Measurements from ENCODE around the gene TNRC6B. TPM values are rescaled to one million over a fixed set of nuclear protein-coding genes. Genes with fewer than 3 reads are reported as not detected.
"Not testable (repeated sequence)": the region's sequence is repeated elsewhere in the genome, so short reads cannot be mapped to it uniquely, and the experiment has no call there.

TNRC6B gene
- total RNA-seq, 1 donor from 2014 or later: 26.7 TPM

DNA sequence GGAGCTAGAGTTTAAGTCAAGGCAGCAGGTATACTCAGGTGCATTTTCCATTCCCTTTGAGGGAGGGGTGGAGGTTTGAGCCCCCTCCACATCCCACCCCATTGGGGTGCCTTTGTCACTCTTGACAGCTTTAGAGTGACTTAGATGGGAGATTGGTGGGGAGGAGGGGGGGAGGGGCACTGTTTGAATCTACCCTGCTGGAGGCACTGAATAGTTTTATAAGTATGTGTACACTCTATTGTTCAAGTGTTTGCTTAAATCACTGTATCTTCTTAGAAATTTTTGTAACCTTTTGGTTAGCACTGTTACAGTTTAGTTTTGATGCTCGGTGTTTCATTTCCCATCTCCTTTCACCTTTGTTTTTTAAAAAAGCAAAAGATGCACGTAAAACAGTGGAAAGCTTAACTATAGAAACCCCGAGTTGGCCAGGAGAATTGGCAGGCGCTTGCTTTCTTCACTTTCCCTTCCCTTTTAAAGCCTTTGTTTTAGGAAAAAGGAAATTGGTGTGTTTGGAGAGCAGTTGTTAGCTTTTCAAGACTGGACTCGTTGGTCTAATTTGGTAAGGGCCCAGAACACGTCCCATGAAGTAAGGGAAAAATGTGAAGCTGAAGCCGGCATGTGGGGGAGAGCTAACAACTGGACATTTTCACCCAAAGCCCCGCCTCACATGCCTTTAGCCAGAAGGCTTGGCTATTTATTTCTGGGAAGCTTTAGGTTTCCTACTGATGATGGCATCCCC lies 42.8 kb downstream of the TNRC6B start:
- Histone ChIP-seq H3K4me3 (ENCODE audit: low read depth, low read length) (no peak overlapping the region), H3K36me3 (ENCODE audit: control insufficient read depth, insufficient read depth, low read length) (no peaks in the 10 kb centered on the region), H3K27me3 (ENCODE audit: control insufficient read depth, insufficient read depth, low read length) (no peaks in the 10 kb centered on the region)
- TF ChIP-seq, protein P1, sequence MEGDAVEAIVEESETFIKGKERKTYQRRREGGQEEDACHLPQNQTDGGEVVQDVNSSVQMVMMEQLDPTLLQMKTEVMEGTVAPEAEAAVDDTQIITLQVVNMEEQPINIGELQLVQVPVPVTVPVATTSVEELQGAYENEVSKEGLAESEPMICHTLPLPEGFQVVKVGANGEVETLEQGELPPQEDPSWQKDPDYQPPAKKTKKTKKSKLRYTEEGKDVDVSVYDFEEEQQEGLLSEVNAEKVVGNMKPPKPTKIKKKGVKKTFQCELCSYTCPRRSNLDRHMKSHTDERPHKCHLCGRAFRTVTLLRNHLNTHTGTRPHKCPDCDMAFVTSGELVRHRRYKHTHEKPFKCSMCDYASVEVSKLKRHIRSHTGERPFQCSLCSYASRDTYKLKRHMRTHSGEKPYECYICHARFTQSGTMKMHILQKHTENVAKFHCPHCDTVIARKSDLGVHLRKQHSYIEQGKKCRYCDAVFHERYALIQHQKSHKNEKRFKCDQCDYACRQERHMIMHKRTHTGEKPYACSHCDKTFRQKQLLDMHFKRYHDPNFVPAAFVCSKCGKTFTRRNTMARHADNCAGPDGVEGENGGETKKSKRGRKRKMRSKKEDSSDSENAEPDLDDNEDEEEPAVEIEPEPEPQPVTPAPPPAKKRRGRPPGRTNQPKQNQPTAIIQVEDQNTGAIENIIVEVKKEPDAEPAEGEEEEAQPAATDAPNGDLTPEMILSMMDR (IDR thresholded peaks at IDR 0.05; ENCODE audit: insufficient read depth, low read length, poor library complexity, severe bottlenecking): no peak
- no peak for DNase-seq (ENCODE audit: low read depth)

DNA sequence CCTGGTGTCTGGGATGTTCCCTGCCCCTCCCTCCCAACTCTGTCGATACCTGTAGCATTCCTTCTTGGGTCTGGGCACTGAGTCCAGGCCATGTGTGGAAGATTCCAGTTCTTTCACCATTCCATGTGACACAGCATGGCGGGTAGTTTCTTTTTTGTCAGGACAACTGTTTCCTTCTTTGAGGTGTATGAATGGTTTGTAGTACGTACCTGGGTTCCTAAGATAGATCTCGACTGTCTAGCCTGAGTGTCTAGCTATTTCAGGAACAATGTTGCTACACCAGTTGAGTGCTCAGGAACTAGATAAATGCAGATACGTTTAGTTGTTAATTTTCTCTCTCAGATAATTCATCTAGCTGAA lies 43.3 kb downstream of the TNRC6B start:
- Histone ChIP-seq H3K27me3 (ENCODE audit: control insufficient read depth, insufficient read depth, low read length) (no peaks in the 10 kb centered on the region), H3K4me3 (ENCODE audit: low read depth, low read length) (no peak overlapping the region), H3K36me3 (ENCODE audit: control insufficient read depth, insufficient read depth, low read length) (no peaks in the 10 kb centered on the region)
- TF ChIP-seq, protein P1 (IDR thresholded peaks at IDR 0.05; ENCODE audit: insufficient read depth, low read length, poor library complexity, severe bottlenecking): no peak
- no peak for DNase-seq (ENCODE audit: low read depth)

DNA sequence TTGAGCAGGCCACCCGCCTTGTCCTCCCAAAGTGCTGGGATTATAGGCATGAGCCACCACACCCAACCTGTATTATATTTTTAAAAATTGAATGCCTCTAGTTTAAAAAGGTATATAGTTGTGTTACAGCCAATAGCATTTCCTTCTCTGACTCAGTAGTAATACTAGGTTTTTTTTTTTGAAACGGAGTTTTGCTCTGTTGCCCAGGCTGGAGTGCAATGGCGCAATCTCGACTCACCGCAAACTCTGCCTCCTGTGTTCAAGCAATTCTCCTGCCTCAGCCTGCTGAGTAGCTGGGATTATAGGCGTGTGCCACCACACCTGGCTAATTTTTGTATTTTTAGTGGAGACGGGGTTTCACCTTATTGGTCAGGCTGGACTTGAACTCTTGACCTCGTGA lies 45.3 kb downstream of the TNRC6B start:
- not testable (repeated sequence) for H3K36me3 ChIP-seq (ENCODE audit: control insufficient read depth, insufficient read depth, low read length); H3K27me3 ChIP-seq (ENCODE audit: control insufficient read depth, insufficient read depth, low read length); H3K4me3 ChIP-seq (ENCODE audit: low read depth, low read length); DNase-seq (ENCODE audit: low read depth)

DNA sequence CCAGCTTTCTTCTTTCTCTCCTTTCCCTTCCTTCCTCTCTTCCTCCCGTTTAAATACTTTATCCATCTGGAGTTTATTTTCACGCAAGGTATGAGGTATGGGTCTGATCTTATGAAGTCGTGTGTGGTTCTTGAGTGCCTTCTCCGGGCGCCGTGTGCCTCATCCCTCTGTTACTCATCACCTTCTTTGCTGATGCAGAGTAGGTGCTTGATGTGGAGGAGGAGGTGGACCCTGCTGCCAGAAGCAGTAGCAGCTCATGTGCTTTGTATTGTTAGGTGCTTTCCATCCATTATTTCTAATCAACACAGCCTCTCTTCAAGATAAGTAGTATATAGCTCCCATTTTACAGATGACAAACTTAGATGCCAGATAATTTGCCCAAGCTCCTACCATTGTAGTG lies 47.0 kb downstream of the TNRC6B start:
- DNase-seq (ENCODE audit: low read depth): no peak
- no peaks in the 10 kb centered on the region for H3K36me3 ChIP-seq (ENCODE audit: control insufficient read depth, insufficient read depth, low read length)
- H3K4me3 ChIP-seq (ENCODE audit: low read depth, low read length): no peak overlapping the region
- no peaks in the 10 kb centered on the region for H3K27me3 ChIP-seq (ENCODE audit: control insufficient read depth, insufficient read depth, low read length)
- TF ChIP-seq, protein P1 (IDR thresholded peaks at IDR 0.05; ENCODE audit: insufficient read depth, low read length, poor library complexity, severe bottlenecking): no peak

DNA sequence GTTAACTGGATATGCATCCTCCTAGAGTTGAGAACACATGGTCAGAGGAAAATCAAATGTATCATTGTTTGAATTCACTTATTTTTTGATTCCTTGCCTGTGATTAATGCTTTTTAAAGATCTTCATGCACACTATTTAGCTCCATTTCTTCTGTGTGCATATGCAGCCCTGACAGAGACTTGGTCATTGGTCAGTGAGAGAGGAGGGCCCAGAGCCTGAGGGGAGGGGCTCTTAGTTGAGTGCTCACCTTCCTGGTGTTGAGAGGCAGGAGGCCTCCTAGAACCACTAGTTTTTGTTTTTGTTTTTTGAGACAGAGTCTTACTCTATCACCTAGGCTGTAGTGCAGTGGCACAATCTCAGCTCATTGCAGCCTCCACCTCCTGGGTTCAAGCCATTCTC lies 48.9 kb downstream of the TNRC6B start:
- TF ChIP-seq, protein P1 (IDR thresholded peaks at IDR 0.05; ENCODE audit: insufficient read depth, low read length, poor library complexity, severe bottlenecking): no peak
- no peak overlapping the region for H3K4me3 ChIP-seq (ENCODE audit: low read depth, low read length)

DNA sequence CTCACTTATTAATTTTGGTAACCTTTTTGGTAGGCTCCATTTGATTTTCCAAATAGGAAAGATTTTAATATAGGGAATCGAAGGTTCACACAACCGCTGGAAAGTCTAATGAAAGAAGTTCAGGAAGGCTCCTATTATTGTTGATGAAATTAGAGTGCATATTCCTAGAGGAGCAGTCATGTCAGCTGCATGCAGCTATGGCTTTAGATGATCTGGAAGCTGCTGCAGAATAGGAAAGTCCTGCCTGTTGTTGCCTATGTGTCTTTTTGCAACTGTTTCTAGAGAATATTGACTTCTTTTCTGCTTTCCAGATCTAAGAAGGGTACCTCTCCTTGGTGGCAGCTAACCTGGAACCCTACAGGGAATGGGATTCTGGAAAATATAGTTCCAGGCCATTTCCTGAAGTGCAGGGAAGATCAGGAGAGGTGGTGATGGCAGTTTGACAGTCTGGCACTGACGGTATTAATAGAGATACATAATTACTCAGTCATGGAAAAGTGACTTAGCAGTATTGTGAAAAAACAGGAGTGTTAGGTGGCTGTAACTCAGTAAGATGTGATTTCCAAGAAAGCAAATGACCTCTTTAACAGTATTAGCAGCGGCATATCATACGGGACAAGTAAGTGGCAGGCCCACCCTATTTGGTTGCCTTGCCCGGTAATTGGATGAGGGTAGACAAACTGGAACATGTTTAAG lies 54.0 kb downstream of the TNRC6B start:
- TF ChIP-seq, protein P1 (IDR thresholded peaks at IDR 0.05; ENCODE audit: insufficient read depth, low read length, poor library complexity, severe bottlenecking): no peak
- DNase-seq (ENCODE audit: low read depth): no peak

More for the DNA sequence above, 48.9 kb downstream of the TNRC6B start:
- no peaks in the 10 kb centered on the region for H3K36me3 ChIP-seq (ENCODE audit: control insufficient read depth, insufficient read depth, low read length)
- DNase-seq (ENCODE audit: low read depth): no peak
- H3K27me3 ChIP-seq (ENCODE audit: control insufficient read depth, insufficient read depth, low read length): no peaks in the 10 kb centered on the region

More for the DNA sequence above, 54.0 kb downstream of the TNRC6B start:
- no peaks in the 10 kb centered on the region for H3K36me3 ChIP-seq (ENCODE audit: control insufficient read depth, insufficient read depth, low read length)
- no peaks in the 10 kb centered on the region for H3K27me3 ChIP-seq (ENCODE audit: control insufficient read depth, insufficient read depth, low read length)
- no peak overlapping the region for H3K4me3 ChIP-seq (ENCODE audit: low read depth, low read length)
